Activated CD4-positive, alpha-beta T cell treated with anti-CD3 and anti-CD28 coated beads for 36 hours (primary cell): ENCODE results near the gene ZCCHC14. TPM values are rescaled to one million over a fixed set of nuclear protein-coding genes. Genes with fewer than 3 reads are reported as not detected.
A peak's percentile ranks its signal among the peaks of the same experiment; 100 is the strongest.

Source experiments
- ATAC-seq: fragments of 200-7000 bp; cut with Tn5 transposase; one replicate; pipeline ENCODE4 v1.10.0; 2021; ENCODE audit warnings: mild to moderate bottlenecking, moderate library complexity
- CTCF ChIA-PET: fragments of 350-600 bp; sonication (Branson Sonifier 250); formaldehyde crosslinking; loops from one replicate; lab custom pipeline; 2021; ENCODE audit warnings: antibody characterized with exemption; lab: Charles Lee
- POLR2A ChIA-PET: fragments of 350-600 bp; sonication (Branson Sonifier 250); formaldehyde crosslinking; loops from one replicate; lab custom pipeline; 2021; ENCODE audit warnings: antibody characterized with exemption, inconsistent platforms; lab: Charles Lee
- DNase-seq: peaks from one replicate; pipeline ENCODE4 v3.0.0-alpha.2; 2020
- H3K27ac Mint-ChIP-seq: one replicate; pipeline ENCODE4 v1.8.0; 2021; ENCODE audit warnings: mixed read lengths
- H3K27me3 Mint-ChIP-seq: one replicate; pipeline ENCODE4 v1.8.0; 2021; ENCODE audit warnings: mixed read lengths
- H3K36me3 Mint-ChIP-seq: one replicate; pipeline ENCODE4 v1.8.0; 2021; ENCODE audit warnings: low read depth, mixed read lengths
- H3K4me1 Mint-ChIP-seq: one replicate; pipeline ENCODE4 v1.8.0; 2021; ENCODE audit warnings: mixed read lengths
- H3K4me3 Mint-ChIP-seq: one replicate; pipeline ENCODE4 v1.8.0; 2021; ENCODE audit warnings: mild to moderate bottlenecking, moderate library complexity, mixed read lengths
- H3K9me3 Mint-ChIP-seq: one replicate; pipeline ENCODE4 v1.8.0; 2021; ENCODE audit warnings: low read depth, mixed read lengths
- intact Hi-C, 2 experiments: fragments of 100-400 bp; cut with DNase I in 1 of 2; cut with micrococcal nuclease in 1 of 2; formaldehyde crosslinking; loops; one replicate each; pipeline versions ENCODE4 v1.14.2 to v1.15.1; 2022 to 2024; cut with DNase I, micrococcal nuclease
- total RNA-seq, 2 experiments: library from RNA; stranded (reverse); gene quantifications; one replicate each; pipeline ENCODE4 v1.2.3, GENCODE V29; 2021

Gene ZCCHC14
- total RNA-seq, 2 experiments from 2014 or later, result 10.1 to 12.9 TPM

GRCh38 chr16:87421003-87421912 is 71.6 kb downstream of the ZCCHC14 start:
- no peaks in the 10 kb centered on the region for H3K4me1 Mint-ChIP-seq
- H3K36me3 Mint-ChIP-seq, result peaks cover 19% of the 10 kb centered on the region
- H3K27ac Mint-ChIP-seq, result no peak overlapping the region
- ATAC-seq (no peak), DNase-seq (no peak)
- intact Hi-C loops, result no loop called here
- ChIA-PET POLR2A (interaction anchor here (0.6 kb wide), 1 partner anchor 37 kb away, joined by 6 read pairs; no protein-coding TSS in a partner anchor), CTCF (interaction anchor here (0.5 to 1.0 kb wide), 3 partner anchors 9 to 330 kb away, joined by 3 to 8 read pairs (median 4); no protein-coding TSS in a partner anchor)
- no peaks in the 10 kb centered on the region for H3K9me3 Mint-ChIP-seq
- H3K4me3 Mint-ChIP-seq, result no peak overlapping the region
- H3K27me3 Mint-ChIP-seq, result no peaks in the 10 kb centered on the region

- no peak overlapping the region for H3K4me3 Mint-ChIP-seq
- H3K9me3 Mint-ChIP-seq, result no peaks in the 10 kb centered on the region
- H3K4me1 Mint-ChIP-seq, result no peaks in the 10 kb centered on the region
- H3K27me3 Mint-ChIP-seq, result no peaks in the 10 kb centered on the region
- CTCF ChIA-PET, result interaction anchor here (0.5 to 1.0 kb wide), 2 partner anchors 216 to 331 kb away, joined by 3 to 8 read pairs; no protein-coding TSS in a partner anchor
- no peak overlapping the region for H3K27ac Mint-ChIP-seq
- intact Hi-C loops, result no loop called here
- POLR2A ChIA-PET, result no interaction called here
- DNase-seq (no peak), ATAC-seq (no peak)
- peaks cover 24% of the 10 kb centered on the region for H3K36me3 Mint-ChIP-seq
These were observed 72.5 kb downstream of the ZCCHC14 start for GRCh38 chr16:87420026-87421002.

GRCh38 chr16:87418644-87419043 is 74.2 kb downstream of the ZCCHC14 start:
- Mint-ChIP-seq H3K4me1 (no peaks in the 10 kb centered on the region), H3K36me3 (peaks cover 24% of the 10 kb centered on the region), H3K27ac (no peak overlapping the region), H3K27me3 (no peaks in the 10 kb centered on the region), H3K4me3 (no peak overlapping the region), H3K9me3 (no peaks in the 10 kb centered on the region)
- ATAC-seq (no peak), DNase-seq (no peak)
- CTCF ChIA-PET, result interaction anchor here (0.6 kb wide), 1 partner anchor 134 kb away, joined by 3 read pairs; no protein-coding TSS in a partner anchor
- POLR2A ChIA-PET, result no interaction called here
- intact Hi-C loops, result loop anchor here (5.0 kb wide), 1 partner anchor 124 kb away; no protein-coding TSS in a partner anchor

GRCh38 chr16:87418216-87418615 is 74.6 kb downstream of the ZCCHC14 start:
- DNase-seq, result no peak
- H3K4me1 Mint-ChIP-seq, result no peaks in the 10 kb centered on the region
- CTCF ChIA-PET, result interaction anchor here (2.1 kb wide), 1 partner anchor 218 kb away, joined by 16 read pairs; no protein-coding TSS in a partner anchor
- intact Hi-C loops, result loop anchor here (5.0 kb wide), 1 partner anchor 124 kb away; no protein-coding TSS in a partner anchor
- no peaks in the 10 kb centered on the region for H3K9me3 Mint-ChIP-seq
- POLR2A ChIA-PET, result no interaction called here
- no peak overlapping the region for H3K27ac Mint-ChIP-seq
- H3K36me3 Mint-ChIP-seq, result peaks cover 24% of the 10 kb centered on the region
- H3K27me3 Mint-ChIP-seq, result no peaks in the 10 kb centered on the region
- ATAC-seq, result no peak
- H3K4me3 Mint-ChIP-seq, result no peak overlapping the region

- ATAC-seq, result no peak
- intact Hi-C loops, result loop anchor here (5.0 kb wide), 1 partner anchor 125 kb away; no protein-coding TSS in a partner anchor
- no peak overlapping the region for H3K27ac Mint-ChIP-seq
- no peak overlapping the region for H3K4me3 Mint-ChIP-seq
- no peak for DNase-seq
- no peaks in the 10 kb centered on the region for H3K27me3 Mint-ChIP-seq
- ChIA-PET CTCF (interaction anchor here (0.6 to 2.1 kb wide), 4 partner anchors 23 to 218 kb away, joined by 3 to 16 read pairs (median 4); no protein-coding TSS in a partner anchor), POLR2A (interaction anchor here (0.6 kb wide), 1 partner anchor 381 kb away, joined by 4 read pairs; no protein-coding TSS in a partner anchor)
- H3K4me1 Mint-ChIP-seq, result no peaks in the 10 kb centered on the region
- H3K36me3 Mint-ChIP-seq, result peaks cover 20% of the 10 kb centered on the region
- H3K9me3 Mint-ChIP-seq, result no peaks in the 10 kb centered on the region
These were observed 75.3 kb downstream of the ZCCHC14 start for GRCh38 chr16:87417528-87417910.

- ATAC-seq (no peak), DNase-seq (peak; percentile 67)
- POLR2A ChIA-PET, result interaction anchor here (0.6 kb wide), 1 partner anchor 381 kb away, joined by 4 read pairs; no protein-coding TSS in a partner anchor
- no peaks in the 10 kb centered on the region for H3K4me1 Mint-ChIP-seq
- H3K36me3 Mint-ChIP-seq, result peaks cover 23% of the 10 kb centered on the region
- H3K9me3 Mint-ChIP-seq, result no peaks in the 10 kb centered on the region
- CTCF ChIA-PET, result interaction anchor here (0.6 to 2.1 kb wide), 9 partner anchors 9 to 219 kb away, joined by 3 to 16 read pairs (median 3); no protein-coding TSS in a partner anchor
- H3K27ac Mint-ChIP-seq, result no peak overlapping the region
- intact Hi-C loops, result loop anchor here (1.0 to 5.0 kb wide), 2 partner anchors 125 to 218 kb away; no protein-coding TSS in a partner anchor
- no peaks in the 10 kb centered on the region for H3K27me3 Mint-ChIP-seq
- H3K4me3 Mint-ChIP-seq, result no peak overlapping the region
These were observed 75.8 kb downstream of the ZCCHC14 start for GRCh38 chr16:87416826-87417527.

- no peak for ATAC-seq
These were observed 77.4 kb downstream of the ZCCHC14 start for GRCh38 chr16:87415441-87415840.

GRCh38 chr16:87414251-87414680 is 78.6 kb downstream of the ZCCHC14 start:
- Mint-ChIP-seq H3K4me1 (no peaks in the 10 kb centered on the region), H3K36me3 (peaks cover 28% of the 10 kb centered on the region), H3K27me3 (no peaks in the 10 kb centered on the region), H3K4me3 (no peak overlapping the region), H3K9me3 (no peaks in the 10 kb centered on the region), H3K27ac (no peak overlapping the region)
- POLR2A ChIA-PET, result no interaction called here
- ATAC-seq (peak; percentile 70), DNase-seq (peak; percentile 41)
- CTCF ChIA-PET, result interaction anchor here (1.6 kb wide), 1 partner anchor 222 kb away, joined by 7 read pairs; no protein-coding TSS in a partner anchor
- intact Hi-C loops, result no loop called here

More at GRCh38 chr16:87415441-87415840, 77.4 kb downstream of the ZCCHC14 start:
- H3K9me3 Mint-ChIP-seq, result no peaks in the 10 kb centered on the region
- peaks cover 26% of the 10 kb centered on the region for H3K36me3 Mint-ChIP-seq
- ChIA-PET POLR2A (no interaction called here), CTCF (interaction anchor here (0.9 to 1.6 kb wide), 2 partner anchors 98 to 221 kb away, joined by 3 to 7 read pairs; partner anchors contain the start of gene C16orf95)
- no peaks in the 10 kb centered on the region for H3K4me1 Mint-ChIP-seq
- no peak overlapping the region for H3K4me3 Mint-ChIP-seq
- H3K27ac Mint-ChIP-seq, result no peak overlapping the region
- DNase-seq, result no peak
- intact Hi-C loops, result loop anchor here (5.0 kb wide), 1 partner anchor 127 kb away; no protein-coding TSS in a partner anchor
- H3K27me3 Mint-ChIP-seq, result no peaks in the 10 kb centered on the region

- intact Hi-C loops, result no loop called here
- CTCF ChIA-PET, result interaction anchor here (1.5 kb wide), 1 partner anchor 25 kb away, joined by 3 read pairs; no protein-coding TSS in a partner anchor
- Mint-ChIP-seq H3K27me3 (no peaks in the 10 kb centered on the region), H3K27ac (no peak overlapping the region), H3K9me3 (no peaks in the 10 kb centered on the region), H3K4me1 (no peaks in the 10 kb centered on the region), H3K4me3 (no peak overlapping the region), H3K36me3 (peaks cover 27% of the 10 kb centered on the region)
- ATAC-seq (no peak), DNase-seq (no peak)
- POLR2A ChIA-PET, result no interaction called here
These were observed 79.8 kb downstream of the ZCCHC14 start for GRCh38 chr16:87412996-87413421.
